Dedifferentiated amniotic fluid mesenchymal stem cell (primary cell): ENCODE results near the gene DOCK1.
"Not testable (repeated sequence)": the region's sequence is repeated elsewhere in the genome, so short reads cannot be mapped to it uniquely, and the experiment has no call there.

Experiments
- DNase-seq: peaks from one replicate; pipeline ENCODE4 v3.0.0-alpha.2; 2016; ENCODE audit errors: extremely low spot score

The DOCK1 gene

GRCh38 chr10:127275793-127276450 is 370.7 kb downstream of the DOCK1 start:
- no peak for DNase-seq

GRCh38 chr10:127276794-127277462 is 371.7 kb downstream of the DOCK1 start:
- no peak for DNase-seq

GRCh38 chr10:127278001-127278400 is 372.8 kb downstream of the DOCK1 start:
- DNase-seq: no peak

- no peak for DNase-seq
Measured at GRCh38 chr10:127279334-127279774, 374.1 kb downstream of the DOCK1 start.

DNA sequence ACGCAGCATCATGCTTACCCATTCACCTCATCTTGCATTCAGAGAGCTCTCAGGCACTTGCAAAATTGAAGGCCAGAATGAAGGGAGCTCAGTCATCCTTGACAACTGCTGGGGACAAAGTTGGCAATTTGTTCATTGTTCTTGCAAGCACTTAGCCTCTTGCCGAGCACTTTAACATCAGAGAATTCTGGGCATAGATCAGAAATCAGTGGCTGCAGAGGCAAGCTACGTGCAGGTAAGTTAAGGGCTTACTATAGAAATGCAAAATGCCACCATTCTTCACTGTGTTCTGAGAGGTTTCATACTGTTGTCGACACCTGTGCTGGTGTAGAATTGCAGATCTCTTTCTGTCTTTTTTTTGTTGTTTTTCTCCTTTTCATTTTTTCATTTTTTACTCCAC is 375.2 kb downstream of the DOCK1 start:
- DNase-seq: no peak

DNA sequence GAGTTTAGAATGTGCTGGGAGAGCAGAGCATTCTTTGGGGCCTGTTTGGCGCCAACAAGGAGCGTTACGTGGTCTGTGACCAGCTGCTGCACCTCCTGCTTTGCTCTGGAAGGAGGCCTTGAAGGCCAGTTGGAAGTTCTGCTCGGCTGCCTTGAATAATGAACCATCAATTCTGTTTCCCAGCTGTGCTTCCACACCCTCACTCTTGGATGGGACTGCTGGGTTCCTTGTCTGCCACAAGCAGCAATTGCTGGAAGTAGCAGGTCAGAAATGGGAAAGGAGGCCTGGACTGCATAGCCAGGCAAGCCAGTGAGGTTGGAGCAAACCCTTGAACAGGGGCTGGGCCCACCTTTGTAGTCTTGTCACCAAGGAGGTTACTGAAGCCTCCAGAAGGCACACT is 377.8 kb downstream of the DOCK1 start:
- no peak for DNase-seq

DNA sequence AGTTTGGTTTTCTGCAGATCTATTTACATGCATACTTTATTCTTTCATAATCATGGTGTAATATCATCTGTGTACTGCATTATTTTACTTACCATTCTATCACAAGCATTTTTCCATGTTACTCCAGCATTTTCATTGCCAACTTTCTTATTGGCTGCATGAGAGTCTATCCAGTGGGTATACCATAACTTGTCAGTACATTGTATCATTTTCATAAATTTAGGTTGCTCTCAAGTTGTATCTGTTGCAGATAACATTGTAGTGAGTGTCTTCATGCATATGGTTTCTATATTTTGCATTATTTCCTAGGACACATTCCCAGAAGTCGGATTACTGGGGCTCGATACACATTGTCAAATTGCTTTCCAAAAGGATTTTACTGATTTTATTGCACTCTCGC is 378.3 kb downstream of the DOCK1 start:
- DNase-seq: no peak

DNA sequence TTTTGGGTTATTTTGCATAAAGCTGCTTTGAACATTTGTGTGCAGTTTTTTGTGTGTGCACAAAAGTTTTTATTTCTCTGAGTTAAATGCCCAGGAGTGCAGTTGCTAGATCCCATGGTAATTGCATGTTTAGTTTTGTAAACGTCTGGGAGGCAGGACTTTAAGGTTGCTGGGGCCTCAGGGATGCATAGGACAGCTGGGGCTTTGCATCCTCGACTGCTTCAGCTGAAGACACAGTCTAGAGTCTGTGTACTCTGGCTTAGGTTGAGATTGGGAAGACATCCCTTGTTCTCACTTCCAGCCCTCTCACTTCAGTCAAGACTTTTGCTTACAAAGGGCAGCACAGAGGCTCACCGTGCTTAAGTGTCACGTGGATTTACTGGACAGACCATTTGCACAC is 385.6 kb downstream of the DOCK1 start:
- DNase-seq: no peak

- DNase-seq: no peak
Measured at GRCh38 chr10:127291329-127291728, 386.1 kb downstream of the DOCK1 start.

DNA sequence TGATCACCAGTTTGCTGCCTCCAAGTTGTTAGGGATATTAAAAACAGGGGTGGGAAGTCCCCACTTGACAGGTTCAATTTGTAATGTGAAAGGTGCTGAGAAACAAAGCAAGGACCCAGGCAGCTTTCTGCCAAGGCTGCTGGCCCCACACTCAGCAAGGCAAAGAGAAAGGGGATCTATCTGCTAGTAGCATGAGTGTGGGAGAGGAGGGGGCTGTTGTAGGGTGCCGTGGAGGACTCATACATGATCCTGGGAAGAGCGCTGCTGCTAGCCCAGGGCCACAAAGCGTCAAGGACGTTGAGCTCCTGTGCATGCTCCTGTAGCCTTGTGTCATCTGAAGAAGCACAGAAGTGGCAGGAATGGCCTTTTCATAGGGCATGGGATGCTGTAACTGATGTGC is 387.7 kb downstream of the DOCK1 start:
- DNase-seq: no peak

GRCh38 chr10:127293640-127294039 is 388.4 kb downstream of the DOCK1 start:
- no peak for DNase-seq

DNA sequence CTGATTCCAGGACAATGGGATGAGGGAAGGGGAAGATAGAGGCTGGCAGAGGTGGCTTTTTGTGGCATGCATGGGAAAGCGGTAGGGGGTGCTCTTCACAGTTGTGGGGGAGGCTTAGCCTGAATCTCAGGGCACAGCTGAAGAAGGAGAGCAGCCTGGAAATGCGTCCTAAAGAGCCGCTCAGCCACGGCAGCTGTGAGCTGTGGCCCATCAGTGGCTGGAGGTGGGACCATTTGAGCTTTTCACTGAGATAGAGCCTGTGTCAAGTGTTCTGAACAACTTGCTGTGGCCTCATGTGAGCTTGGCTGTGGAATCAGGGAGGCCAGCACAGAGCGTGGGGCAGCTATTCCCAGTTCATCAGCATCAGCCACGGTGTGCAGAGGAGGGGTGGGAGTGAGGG is 391.5 kb downstream of the DOCK1 start:
- no peak for DNase-seq

DNA sequence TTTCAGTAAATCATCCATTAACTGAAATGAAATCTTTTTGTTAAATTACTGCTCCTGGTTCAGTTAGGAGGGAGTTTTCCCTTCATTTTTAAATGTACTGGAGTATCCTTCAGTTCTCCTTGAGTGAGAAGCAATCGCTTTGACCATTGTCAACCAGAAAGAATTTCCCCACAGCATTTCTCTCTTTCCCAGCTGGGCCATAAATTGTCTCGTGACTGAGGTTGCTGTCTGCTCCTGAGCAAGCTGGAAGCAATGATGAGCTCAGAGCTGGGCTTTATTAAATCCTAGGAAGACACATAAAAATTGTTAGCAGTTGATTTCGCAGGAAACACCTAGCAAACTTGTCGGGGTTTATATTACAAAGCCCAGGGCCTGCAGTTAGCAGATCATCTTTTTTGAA is 393.2 kb downstream of the DOCK1 start:
- no peak for DNase-seq

DNA sequence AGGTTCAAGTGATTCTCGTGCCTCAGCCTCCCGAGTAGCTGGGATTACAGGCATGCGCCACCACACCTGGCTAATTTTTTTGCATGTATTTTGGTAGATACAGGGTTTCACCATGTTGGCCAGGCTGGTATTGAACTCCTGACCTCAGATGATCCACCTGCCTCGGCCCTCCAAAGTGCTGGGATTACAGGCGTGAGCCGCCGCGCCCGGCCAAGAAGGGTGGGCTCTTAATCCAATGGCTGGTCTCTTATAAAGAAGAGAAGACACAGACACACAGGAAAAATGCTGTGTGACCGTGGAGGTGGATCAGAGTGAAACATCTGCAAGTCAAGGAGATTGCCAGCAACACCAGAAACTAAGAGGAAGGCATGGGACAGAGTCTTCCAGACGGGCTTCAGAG is 394.0 kb downstream of the DOCK1 start:
- DNase-seq: not testable (repeated sequence)

DNA sequence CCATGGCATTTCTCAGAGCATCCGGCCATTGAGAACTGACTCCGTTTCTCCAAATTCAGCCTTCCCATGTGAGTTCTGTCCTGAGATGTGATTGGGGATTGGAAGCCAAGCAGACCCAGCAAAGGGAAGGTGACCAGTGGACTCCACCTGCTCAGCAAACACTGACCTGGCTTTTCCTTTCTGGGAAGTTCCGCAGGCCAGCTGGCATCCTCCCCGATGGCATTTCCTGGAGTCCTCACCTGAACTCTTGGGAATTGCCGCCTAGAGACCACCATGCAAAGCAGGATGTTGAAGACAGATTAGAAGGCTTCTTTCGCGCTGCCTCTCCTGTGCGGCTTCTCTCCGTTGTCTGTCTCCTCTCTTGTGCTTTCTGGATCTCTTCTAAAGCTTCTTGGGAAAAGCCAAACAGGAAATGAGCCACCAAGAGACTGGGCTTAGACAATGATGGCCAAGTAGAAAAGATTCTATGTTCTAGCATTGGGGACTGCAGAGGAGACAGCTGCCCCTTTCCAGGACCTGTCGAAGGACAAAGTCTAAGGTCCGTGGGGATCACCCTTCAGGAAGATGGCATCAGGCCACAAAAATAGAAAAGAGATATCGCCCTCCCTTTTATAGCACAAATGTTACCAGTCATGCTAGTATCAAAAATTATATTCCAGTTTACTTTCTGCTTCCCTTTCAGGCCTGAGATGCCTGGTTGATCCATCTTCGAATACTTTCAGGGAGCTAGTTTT is 394.9 kb downstream of the DOCK1 start:
- DNase-seq: no peak

GRCh38 chr10:127300868-127301321 is 395.7 kb downstream of the DOCK1 start:
- DNase-seq: no peak

- DNase-seq: no peak
Measured at GRCh38 chr10:127302343-127302742, 397.1 kb downstream of the DOCK1 start.

DNA sequence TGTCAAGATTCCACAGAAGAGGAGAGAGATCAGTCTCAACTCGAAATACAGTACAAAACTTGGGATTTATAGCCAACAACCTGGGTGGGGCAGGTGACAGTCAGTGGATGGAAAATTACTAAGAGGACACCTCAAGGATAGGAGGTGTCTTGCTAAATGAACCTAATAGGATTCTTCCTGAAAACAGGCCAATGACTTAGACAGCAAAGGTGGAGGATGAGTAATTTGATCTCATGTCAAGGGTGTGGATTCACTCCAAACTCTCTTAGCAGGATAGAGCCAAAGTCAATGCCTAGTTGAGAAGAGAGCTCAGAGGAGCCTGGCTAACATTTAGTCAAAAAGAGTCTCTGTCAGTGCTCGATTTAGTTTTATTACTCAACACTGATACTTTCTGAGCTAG is 397.9 kb downstream of the DOCK1 start:
- no peak for DNase-seq

DNA sequence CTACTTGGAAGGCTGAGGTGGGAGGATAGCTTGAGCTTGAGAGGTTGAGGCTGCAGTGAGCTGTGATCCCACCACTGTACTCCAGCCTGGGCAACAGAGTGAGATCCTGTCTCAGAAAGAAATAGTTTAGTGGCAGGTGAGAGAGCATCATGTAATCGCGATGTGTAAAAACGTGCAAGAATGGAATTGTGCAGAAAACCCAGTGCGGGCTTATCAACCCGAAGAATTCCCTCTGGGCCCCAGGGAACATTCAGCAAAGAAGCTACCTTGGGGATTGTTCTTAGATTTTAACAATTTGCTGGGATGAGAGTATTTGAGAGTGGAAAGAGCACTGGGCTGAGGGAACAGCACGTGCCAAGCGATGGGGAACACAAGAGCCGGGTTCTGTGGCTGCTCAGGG is 398.5 kb downstream of the DOCK1 start:
- no peak for DNase-seq

GRCh38 chr10:127306479-127306878 is 401.3 kb downstream of the DOCK1 start:
- DNase-seq: no peak

DNA sequence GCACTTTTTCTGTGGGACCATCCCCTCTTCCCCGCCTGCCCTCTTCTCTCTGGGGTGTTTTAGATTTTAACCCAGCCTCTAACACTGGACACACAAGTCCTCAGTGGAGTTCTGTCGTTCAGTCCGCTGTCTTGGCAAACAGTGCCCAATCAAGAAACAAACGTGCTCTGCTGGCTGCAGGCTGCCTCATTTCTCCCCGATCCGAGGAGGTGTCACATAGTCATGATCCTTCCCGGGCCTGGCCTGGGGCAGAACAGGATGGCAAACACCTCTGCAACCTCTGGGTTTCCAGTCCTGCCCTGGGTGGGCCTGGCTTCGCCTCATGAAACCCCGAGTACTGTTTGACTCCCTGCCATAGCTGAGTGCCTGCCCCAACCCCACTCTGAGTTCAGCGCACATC is 402.1 kb downstream of the DOCK1 start:
- DNase-seq: no peak

- DNase-seq: no peak
Measured at GRCh38 chr10:127308031-127308430, 402.8 kb downstream of the DOCK1 start.

DNA sequence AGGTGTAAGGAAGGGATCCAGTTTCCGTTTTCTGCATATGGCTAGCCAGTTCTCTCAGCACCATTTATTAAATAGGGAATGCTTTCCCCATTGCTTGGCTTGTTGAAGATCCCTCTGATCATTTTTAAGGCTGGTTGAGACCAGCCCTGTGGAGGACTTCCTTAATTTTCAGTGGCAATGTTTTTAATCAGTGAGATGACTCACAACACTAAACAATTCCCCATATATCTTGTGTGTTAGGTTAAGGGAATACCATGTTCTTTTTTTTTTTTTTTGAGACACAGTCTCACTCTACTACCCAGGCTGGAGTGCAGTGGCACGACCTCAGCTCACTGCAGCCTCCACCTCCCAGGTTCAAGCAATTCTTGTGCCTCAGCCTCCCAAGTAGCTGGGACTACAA is 404.4 kb downstream of the DOCK1 start:
- DNase-seq: not testable (repeated sequence)
